HG03460 (cell line): ENCODE results near the gene TRAPPC12.
"Not testable (repeated sequence)": the region's sequence is repeated elsewhere in the genome, so short reads cannot be mapped to it uniquely, and the experiment has no call there.

Experiments
- ATAC-seq: cut with Tn5 transposase; IDR thresholded peaks from one replicate; pipeline ENCODE4 v1.9.1; 2021; ENCODE audit not compliant: unreplicated experiment

Gene TRAPPC12

GRCh38 chr2:3430740-3431490 lies 51.4 kb downstream of the TRAPPC12 start:
- ATAC-seq = no peak

GRCh38 chr2:3432067-3432466 lies 52.6 kb downstream of the TRAPPC12 start:
- no peak for ATAC-seq

- ATAC-seq = no peak
Observed at GRCh38 chr2:3432693-3433338, 53.3 kb downstream of the TRAPPC12 start.

DNA sequence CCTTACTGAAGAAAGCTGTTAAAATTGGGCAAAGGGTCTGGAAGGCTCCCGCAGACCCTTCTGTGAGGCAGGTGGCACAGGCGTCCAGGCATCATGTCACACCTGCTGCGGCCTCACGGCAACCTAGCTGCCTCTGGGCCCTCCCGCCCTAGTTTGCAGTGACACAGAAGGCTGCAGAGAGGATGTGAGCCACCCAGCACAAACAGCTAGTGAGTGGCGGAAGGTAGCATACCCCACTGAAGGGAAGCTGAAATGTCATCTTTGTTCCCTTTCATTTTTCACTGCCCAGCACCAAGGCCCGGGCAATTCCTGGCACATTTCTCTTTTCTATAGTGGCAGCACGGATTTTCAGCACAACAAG lies 53.8 kb downstream of the TRAPPC12 start:
- no peak for ATAC-seq

GRCh38 chr2:3433776-3434400 lies 54.4 kb downstream of the TRAPPC12 start:
- ATAC-seq = no peak

GRCh38 chr2:3434654-3435053 lies 55.2 kb downstream of the TRAPPC12 start:
- ATAC-seq = no peak

GRCh38 chr2:3435445-3435844 lies 56.0 kb downstream of the TRAPPC12 start:
- no peak for ATAC-seq

GRCh38 chr2:3440477-3440876 lies 61.0 kb downstream of the TRAPPC12 start:
- ATAC-seq = no peak

GRCh38 chr2:3441465-3441864 lies 62.0 kb downstream of the TRAPPC12 start:
- no peak for ATAC-seq

GRCh38 chr2:3442185-3442584 lies 62.7 kb downstream of the TRAPPC12 start:
- ATAC-seq = no peak

GRCh38 chr2:3443083-3443482 lies 63.6 kb downstream of the TRAPPC12 start:
- ATAC-seq = no peak

- no peak for ATAC-seq
Observed at GRCh38 chr2:3443506-3444084, 64.1 kb downstream of the TRAPPC12 start.

GRCh38 chr2:3445891-3446290 lies 66.4 kb downstream of the TRAPPC12 start:
- ATAC-seq = no peak

DNA sequence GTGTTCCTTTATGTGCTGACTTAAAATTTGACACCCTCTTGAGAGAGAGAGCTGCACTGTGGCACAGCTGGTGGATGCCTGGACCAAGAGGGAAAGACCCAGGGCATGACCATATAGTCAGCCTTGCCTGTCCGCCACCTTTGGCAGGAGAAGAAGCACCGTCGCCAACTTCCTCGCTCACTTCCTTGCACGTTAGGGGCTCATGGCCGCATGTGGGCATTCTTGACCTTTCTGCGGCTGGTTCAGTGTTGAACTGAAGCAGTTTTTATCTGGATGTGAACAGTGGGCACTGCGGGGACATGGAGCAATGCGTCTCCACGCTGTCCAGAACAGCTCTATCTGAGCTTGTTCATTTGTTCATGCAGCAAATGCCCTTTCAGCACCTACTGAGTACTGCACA lies 66.9 kb downstream of the TRAPPC12 start:
- no peak for ATAC-seq

DNA sequence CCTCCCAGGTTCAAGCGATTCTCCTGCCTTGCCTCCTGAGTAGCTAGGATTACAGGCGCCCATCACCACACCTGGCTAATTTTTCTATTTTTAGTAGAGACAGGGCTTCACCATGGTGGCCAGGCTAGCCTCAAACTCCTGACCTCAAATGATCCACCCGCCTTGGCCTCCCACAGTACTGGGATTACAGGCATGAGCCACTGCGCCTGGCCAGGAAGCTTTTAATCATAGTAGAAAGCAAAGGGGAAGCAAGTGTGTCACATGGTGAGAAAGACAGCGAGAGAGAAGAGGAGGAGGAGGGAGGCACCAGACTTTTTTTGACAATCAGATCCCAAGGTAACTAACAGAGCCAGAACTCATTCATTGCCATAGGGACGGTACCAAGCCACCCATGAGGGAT lies 67.7 kb downstream of the TRAPPC12 start:
- ATAC-seq = not testable (repeated sequence)

DNA sequence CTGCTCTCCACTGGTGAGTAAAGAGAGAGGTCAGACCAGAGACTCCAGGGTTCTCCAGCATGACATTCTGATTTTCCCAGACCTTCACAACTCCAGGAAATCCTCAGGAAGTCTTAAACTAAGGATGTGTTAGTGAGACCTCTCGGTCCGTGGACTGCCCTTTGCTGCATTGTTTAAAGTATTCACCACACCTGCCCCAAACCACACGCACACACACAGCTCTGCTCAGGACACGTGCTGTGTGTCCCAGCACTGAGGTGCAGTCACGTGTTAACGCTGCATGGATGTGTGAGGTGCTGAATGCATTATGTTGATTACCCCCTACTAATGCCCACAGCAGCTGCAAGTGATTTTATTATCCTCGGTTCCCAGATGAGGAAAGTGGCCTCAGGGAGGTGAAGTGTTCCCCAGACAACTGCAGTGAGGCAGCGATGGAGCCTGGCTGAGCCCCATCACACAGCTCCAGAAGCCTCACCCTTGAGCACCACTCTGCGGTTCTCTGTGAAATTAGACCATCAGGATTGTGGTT lies 68.4 kb downstream of the TRAPPC12 start:
- no peak for ATAC-seq

DNA sequence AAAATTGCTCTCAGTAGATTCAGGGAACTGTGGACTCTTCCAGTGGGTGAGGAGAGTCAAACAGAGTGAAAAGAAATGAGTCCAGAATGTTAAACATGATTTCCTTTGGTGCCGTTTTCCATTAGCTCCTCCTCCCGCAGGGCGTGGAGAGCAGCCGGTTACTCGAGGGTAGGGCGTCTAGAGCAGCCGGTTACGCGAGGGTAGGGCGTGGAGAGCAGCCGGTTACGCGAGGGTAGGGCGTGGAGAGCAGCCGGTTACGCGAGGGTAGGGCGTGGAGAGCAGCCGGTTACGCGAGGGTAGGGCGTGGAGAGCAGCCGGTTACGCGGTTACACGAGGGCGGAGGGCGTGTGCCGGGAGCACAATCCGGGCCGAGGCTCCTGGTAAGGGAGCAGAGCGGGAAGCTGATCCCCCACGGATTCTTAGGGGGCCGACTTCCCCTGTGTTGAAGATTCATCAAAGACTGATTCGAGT lies 69.0 kb downstream of the TRAPPC12 start:
- not testable (repeated sequence) for ATAC-seq

- no peak for ATAC-seq
Observed at GRCh38 chr2:3449086-3449485, 69.6 kb downstream of the TRAPPC12 start.

GRCh38 chr2:3449936-3450335 lies 70.4 kb downstream of the TRAPPC12 start:
- ATAC-seq = no peak

- no peak for ATAC-seq
Observed at GRCh38 chr2:3450385-3451010, 71.0 kb downstream of the TRAPPC12 start.

DNA sequence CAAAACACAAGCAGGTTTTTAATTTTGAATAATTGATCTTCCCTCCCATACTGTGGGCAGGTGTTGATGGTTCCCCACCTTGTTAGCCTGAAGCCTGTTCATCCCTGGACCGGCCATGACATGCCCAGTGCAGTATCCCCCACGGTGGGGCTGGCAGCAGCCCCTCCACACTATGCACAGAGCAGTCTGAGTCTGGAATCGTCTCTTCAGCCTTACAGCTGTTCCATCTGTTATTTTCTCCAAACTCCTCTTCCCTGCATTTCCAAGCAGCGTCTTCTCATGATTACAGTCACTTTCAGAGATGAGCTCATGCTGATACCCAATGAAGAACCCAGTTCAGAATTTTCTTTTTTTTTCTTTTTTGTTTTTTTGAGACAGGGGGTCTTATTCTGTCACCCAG lies 71.7 kb downstream of the TRAPPC12 start:
- ATAC-seq = no peak
